ENCODE measurements around the gene GPN1.
"Not testable (repeated sequence)": the region's sequence is repeated elsewhere in the genome, so short reads cannot be mapped to it uniquely, and the experiment has no call there.

GPN1 gene

GRCh38 chr2:27664622-27665363 lies 35.9 kb downstream of the GPN1 start:
- in situ Hi-C loops (cut with MboI; ENCODE audit: low sequenced_read_pairs): no loop called here
- Histone ChIP-seq H3K36me3 (replicated peaks) (peaks cover 30% of the 10 kb centered on the region), H3K4me3 (peak overlapping the region; percentile 77), H3K9me3 (no peaks in the 10 kb centered on the region), H3K4me1 (peaks cover 15% of the 10 kb centered on the region), H3K27me3 (ENCODE audit: low read depth) (no peaks in the 10 kb centered on the region)
- no peak for DNase-seq (ENCODE audit: low spot score in 2 of 2)

- Histone ChIP-seq H3K4me1 (peaks cover 21% of the 10 kb centered on the region), H3K36me3 (replicated peaks) (peaks cover 20% of the 10 kb centered on the region), H3K4me3 (no peak overlapping the region), H3K9me3 (no peaks in the 10 kb centered on the region), H3K27me3 (ENCODE audit: low read depth) (no peaks in the 10 kb centered on the region)
- no peak for DNase-seq (ENCODE audit: low spot score in 2 of 2)
- in situ Hi-C loops (cut with MboI; ENCODE audit: low sequenced_read_pairs): no loop called here
Observed at GRCh38 chr2:27667446-27667845, 38.6 kb downstream of the GPN1 start.

GRCh38 chr2:27671235-27671634 lies 42.4 kb downstream of the GPN1 start:
- in situ Hi-C loops (cut with MboI; ENCODE audit: low sequenced_read_pairs): no loop called here

GRCh38 chr2:27672723-27673486 lies 44.1 kb downstream of the GPN1 start:
- H3K9me3 ChIP-seq: no peaks in the 10 kb centered on the region

More at GRCh38 chr2:27671235-27671634, 42.4 kb downstream of the GPN1 start:
- no peaks in the 10 kb centered on the region for H3K9me3 ChIP-seq
- 0 out of 2 replicates have a peak, but pooled peaks cover 9% of the 10 kb centered on the region for H3K4me1 ChIP-seq
- no peaks in the 10 kb centered on the region for H3K27me3 ChIP-seq (ENCODE audit: low read depth)
- H3K36me3 ChIP-seq (replicated peaks): peaks cover 33% of the 10 kb centered on the region
- no peak overlapping the region for H3K4me3 ChIP-seq
- DNase-seq (ENCODE audit: low spot score in 2 of 2): no peak

GRCh38 chr2:27680571-27680970 lies 51.7 kb downstream of the GPN1 start:
- H3K27me3 ChIP-seq (ENCODE audit: low read depth): no peaks in the 10 kb centered on the region
- peaks cover 3% of the 10 kb centered on the region; the same call in 1 of the 2 replicates for H3K4me1 ChIP-seq
- in situ Hi-C loops (cut with MboI; ENCODE audit: low sequenced_read_pairs): no loop called here
- no peak for DNase-seq (ENCODE audit: low spot score in 2 of 2)
- H3K9me3 ChIP-seq: no peaks in the 10 kb centered on the region
- no peak overlapping the region for H3K4me3 ChIP-seq
- peaks cover 41% of the 10 kb centered on the region for H3K36me3 ChIP-seq (replicated peaks)

More at GRCh38 chr2:27672723-27673486, 44.1 kb downstream of the GPN1 start:
- DNase-seq (ENCODE audit: low spot score in 2 of 2): peak; percentile 4 to 20
- in situ Hi-C loops (cut with MboI; ENCODE audit: low sequenced_read_pairs): no loop called here
- Histone ChIP-seq H3K36me3 (replicated peaks) (peaks cover 41% of the 10 kb centered on the region), H3K4me1 (0 out of 2 replicates have a peak, but pooled peaks cover 9% of the 10 kb centered on the region), H3K4me3 (no peak overlapping the region), H3K27me3 (ENCODE audit: low read depth) (no peaks in the 10 kb centered on the region)

GRCh38 chr2:27681841-27682240 lies 53.0 kb downstream of the GPN1 start:
- no peak for DNase-seq (ENCODE audit: low spot score in 2 of 2)
- Histone ChIP-seq H3K27me3 (ENCODE audit: low read depth) (no peaks in the 10 kb centered on the region), H3K36me3 (replicated peaks) (peaks cover 40% of the 10 kb centered on the region), H3K4me1 (peaks cover 3% of the 10 kb centered on the region; the same call in 1 of the 2 replicates), H3K4me3 (no peak overlapping the region), H3K9me3 (no peaks in the 10 kb centered on the region)
- in situ Hi-C loops (cut with MboI; ENCODE audit: low sequenced_read_pairs): no loop called here

- H3K9me3 ChIP-seq; H3K4me3 ChIP-seq; H3K27me3 ChIP-seq (ENCODE audit: low read depth); DNase-seq (ENCODE audit: low spot score in 2 of 2); H3K4me1 ChIP-seq; in situ Hi-C loops (cut with MboI; ENCODE audit: low sequenced_read_pairs): not testable (repeated sequence)
- H3K36me3 ChIP-seq (replicated peaks): peaks cover 38% of the 10 kb centered on the region
Observed at GRCh38 chr2:27682334-27682771, 53.5 kb downstream of the GPN1 start.

GRCh38 chr2:27683390-27684071 lies 54.7 kb downstream of the GPN1 start:
- Histone ChIP-seq H3K4me1 (peaks cover 3% of the 10 kb centered on the region; the same call in 1 of the 2 replicates), H3K36me3 (replicated peaks) (peaks cover 33% of the 10 kb centered on the region), H3K4me3 (no peak overlapping the region), H3K9me3 (no peaks in the 10 kb centered on the region), H3K27me3 (ENCODE audit: low read depth) (no peaks in the 10 kb centered on the region)
- peak; percentile 81 to 94 for DNase-seq (ENCODE audit: low spot score in 2 of 2)
- in situ Hi-C loops (cut with MboI; ENCODE audit: low sequenced_read_pairs): no loop called here

- in situ Hi-C loops (cut with MboI; ENCODE audit: low sequenced_read_pairs); H3K4me3 ChIP-seq; H3K4me1 ChIP-seq; H3K27me3 ChIP-seq (ENCODE audit: low read depth); DNase-seq (ENCODE audit: low spot score in 2 of 2); H3K9me3 ChIP-seq: not testable (repeated sequence)
- H3K36me3 ChIP-seq (replicated peaks): peaks cover 34% of the 10 kb centered on the region
Observed at GRCh38 chr2:27685006-27685405, 56.2 kb downstream of the GPN1 start.

GRCh38 chr2:27685577-27685976 lies 56.7 kb downstream of the GPN1 start:
- Histone ChIP-seq H3K4me1 (peaks cover 3% of the 10 kb centered on the region; the same call in 1 of the 2 replicates), H3K4me3 (no peak overlapping the region), H3K36me3 (replicated peaks) (peaks cover 34% of the 10 kb centered on the region), H3K27me3 (ENCODE audit: low read depth) (no peaks in the 10 kb centered on the region), H3K9me3 (no peaks in the 10 kb centered on the region)
- in situ Hi-C loops (cut with MboI; ENCODE audit: low sequenced_read_pairs): no loop called here
- no peak for DNase-seq (ENCODE audit: low spot score in 2 of 2)

- in situ Hi-C loops (cut with MboI; ENCODE audit: low sequenced_read_pairs): no loop called here
- Histone ChIP-seq H3K36me3 (replicated peaks) (peaks cover 34% of the 10 kb centered on the region), H3K9me3 (no peaks in the 10 kb centered on the region), H3K4me3 (no peak overlapping the region), H3K4me1 (peaks cover 3% of the 10 kb centered on the region; the same call in 1 of the 2 replicates), H3K27me3 (ENCODE audit: low read depth) (no peaks in the 10 kb centered on the region)
- DNase-seq (ENCODE audit: low spot score in 2 of 2): no peak
Observed at GRCh38 chr2:27687232-27687631, 58.4 kb downstream of the GPN1 start.

GRCh38 chr2:27689424-27689823 lies 60.6 kb downstream of the GPN1 start:
- peaks cover 33% of the 10 kb centered on the region for H3K36me3 ChIP-seq (replicated peaks)
- no peak for DNase-seq (ENCODE audit: low spot score in 2 of 2)

GRCh38 chr2:27690052-27690451 lies 61.2 kb downstream of the GPN1 start:
- peaks cover 29% of the 10 kb centered on the region for H3K36me3 ChIP-seq (replicated peaks)

More at GRCh38 chr2:27689424-27689823, 60.6 kb downstream of the GPN1 start:
- no peaks in the 10 kb centered on the region for H3K9me3 ChIP-seq
- no peaks in the 10 kb centered on the region for H3K4me1 ChIP-seq
- no peak overlapping the region for H3K4me3 ChIP-seq
- in situ Hi-C loops (cut with MboI; ENCODE audit: low sequenced_read_pairs): no loop called here
- H3K27me3 ChIP-seq (ENCODE audit: low read depth): no peaks in the 10 kb centered on the region

More at GRCh38 chr2:27690052-27690451, 61.2 kb downstream of the GPN1 start:
- no peak overlapping the region for H3K4me3 ChIP-seq
- in situ Hi-C loops (cut with MboI; ENCODE audit: low sequenced_read_pairs): no loop called here
- H3K9me3 ChIP-seq: no peaks in the 10 kb centered on the region
- H3K27me3 ChIP-seq (ENCODE audit: low read depth): no peaks in the 10 kb centered on the region
- no peaks in the 10 kb centered on the region for H3K4me1 ChIP-seq
- no peak for DNase-seq (ENCODE audit: low spot score in 2 of 2)
